Measurements from ENCODE around the gene DOK6. TPM values are rescaled to one million over a fixed set of nuclear protein-coding genes. Genes with fewer than 3 reads are reported as not detected.

Gene DOK6
- total and polyA plus RNA-seq, 9 of the 15 experiments (the other 6 are each of a cell fraction or from before 2014, with no cell fraction given) = not detected

GRCh38 chr18:69469444-69469919 is 68.8 kb downstream of the DOK6 start (continued):
- 0 out of 2 replicates have a peak, but pooled peaks have one; percentile 21 for TF ChIP-seq CREB1 (IDR thresholded peaks at IDR 0.05)
- no peak for TF ChIP-seq CREB1 (CRISPR knock-in tag; IDR thresholded peaks at IDR 0.05)
- no peak for TF ChIP-seq ZNF77 (CRISPR knock-in tag; IDR thresholded peaks at IDR 0.05)
- peak in 1 of 3 experiments; percentile 44; a peak in 2 of 6 replicates for TF ChIP-seq CTCF (IDR thresholded peaks at IDR 0.05 in 2 of 3, conservative IDR thresholded peaks at IDR 0.05 in 1 of 3; ENCODE audit: insufficient read depth in 2 of 3, low read depth in 1 of 3, low read length in 3 of 3)
- TF ChIP-seq JUN (IDR thresholded peaks at IDR 0.05; ENCODE audit: borderline replicate concordance, low read depth, low read length) = peak; percentile 60; the same call in 1 of the 2 replicates
- TF ChIP-seq JUN (CRISPR knock-in tag; IDR thresholded peaks at IDR 0.05; ENCODE audit: borderline replicate concordance) = no peak
- peak; percentile 55 for TF ChIP-seq ELF1 (tag; IDR thresholded peaks at IDR 0.05)
- peak; percentile 90 for TF ChIP-seq JUND (IDR thresholded peaks at IDR 0.05; ENCODE audit: borderline replicate concordance, low read depth, low read length)
- peak; percentile 92 for TF ChIP-seq JUND (tag; IDR thresholded peaks at IDR 0.05; ENCODE audit: borderline replicate concordance, low read depth, low read length)
- 0 out of 2 replicates have a peak, but pooled peaks have one; percentile 61 for TF ChIP-seq ATF2 (CRISPR knock-in tag; IDR thresholded peaks at IDR 0.05)
- TF ChIP-seq SNRNP70 (optimal IDR thresholded peaks at IDR 0.05; ENCODE audit: low read depth, low read length) = no peak
- peak; percentile 65 for TF ChIP-seq NFIC (IDR thresholded peaks at IDR 0.05)
- no peak for TF ChIP-seq HSF4 (CRISPR knock-in tag; IDR thresholded peaks at IDR 0.05; ENCODE audit: borderline replicate concordance)
- TF ChIP-seq ATF3 (IDR thresholded peaks at IDR 0.05) = peak; percentile 88
- no peak for TF ChIP-seq ATF3 (CRISPR knock-in tag; conservative IDR thresholded peaks at IDR 0.05)
